ENCODE results near the gene ADGRG6.

ADGRG6 gene

DNA sequence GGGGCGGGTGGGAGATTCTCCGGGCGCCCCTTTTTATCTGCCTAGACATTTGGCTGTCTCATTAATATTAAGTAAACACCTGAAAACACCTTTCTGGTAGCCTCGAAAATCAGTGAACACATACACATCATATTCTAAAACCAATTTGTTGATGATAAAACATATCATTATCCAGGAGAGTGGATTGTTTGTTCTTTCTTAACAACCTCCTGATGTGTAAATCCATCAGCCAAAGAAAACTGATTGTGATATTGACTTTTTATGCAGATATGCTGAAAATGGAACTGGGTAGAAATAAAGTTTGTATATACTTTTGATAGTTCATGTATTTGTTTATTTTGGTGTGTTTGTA lies 75.7 kb downstream of the ADGRG6 start:
- H3K27me3 ChIP-seq (ENCODE audit: insufficient read depth, low read length, poor library complexity, severe bottlenecking), result no peaks in the 10 kb centered on the region
- peaks cover 25% of the 10 kb centered on the region for H3K4me1 ChIP-seq (ENCODE audit: insufficient read depth, low read length, poor library complexity, severe bottlenecking)
- no peaks in the 10 kb centered on the region for H3K9me2 ChIP-seq (replicated peaks; ENCODE audit: low read depth, low read length)
- H4K20me1 ChIP-seq (ENCODE audit: insufficient read depth, low read length, poor library complexity, severe bottlenecking), result no peaks in the 10 kb centered on the region
- H3K79me2 ChIP-seq (ENCODE audit: insufficient read depth, low read length), result no peaks in the 10 kb centered on the region
- H2AFZ ChIP-seq (ENCODE audit: low read length), result no peak overlapping the region
- TF ChIP-seq, protein P1, sequence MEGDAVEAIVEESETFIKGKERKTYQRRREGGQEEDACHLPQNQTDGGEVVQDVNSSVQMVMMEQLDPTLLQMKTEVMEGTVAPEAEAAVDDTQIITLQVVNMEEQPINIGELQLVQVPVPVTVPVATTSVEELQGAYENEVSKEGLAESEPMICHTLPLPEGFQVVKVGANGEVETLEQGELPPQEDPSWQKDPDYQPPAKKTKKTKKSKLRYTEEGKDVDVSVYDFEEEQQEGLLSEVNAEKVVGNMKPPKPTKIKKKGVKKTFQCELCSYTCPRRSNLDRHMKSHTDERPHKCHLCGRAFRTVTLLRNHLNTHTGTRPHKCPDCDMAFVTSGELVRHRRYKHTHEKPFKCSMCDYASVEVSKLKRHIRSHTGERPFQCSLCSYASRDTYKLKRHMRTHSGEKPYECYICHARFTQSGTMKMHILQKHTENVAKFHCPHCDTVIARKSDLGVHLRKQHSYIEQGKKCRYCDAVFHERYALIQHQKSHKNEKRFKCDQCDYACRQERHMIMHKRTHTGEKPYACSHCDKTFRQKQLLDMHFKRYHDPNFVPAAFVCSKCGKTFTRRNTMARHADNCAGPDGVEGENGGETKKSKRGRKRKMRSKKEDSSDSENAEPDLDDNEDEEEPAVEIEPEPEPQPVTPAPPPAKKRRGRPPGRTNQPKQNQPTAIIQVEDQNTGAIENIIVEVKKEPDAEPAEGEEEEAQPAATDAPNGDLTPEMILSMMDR (conservative IDR thresholded peaks at IDR 0.05; ENCODE audit: low read length), result no peak
- TF ChIP-seq EZH2phosphoT487 (IDR thresholded peaks at IDR 0.05; ENCODE audit: borderline replicate concordance), result no peak
- H3K9me3 ChIP-seq (ENCODE audit: insufficient read depth, low read depth, low read length), result no peaks in the 10 kb centered on the region
- H3K9ac ChIP-seq (ENCODE audit: low read depth, low read length, poor library complexity, severe bottlenecking), result no peak overlapping the region
- H3K36me3 ChIP-seq (ENCODE audit: insufficient read depth, low read length), result no peaks in the 10 kb centered on the region
- no peak overlapping the region for H3K4me2 ChIP-seq (ENCODE audit: low read depth, low read length, poor library complexity, severe bottlenecking)
- no peaks in the 10 kb centered on the region for H3F3A ChIP-seq (ENCODE audit: low read depth)
- H3K4me3 ChIP-seq (ENCODE audit: low read length, poor library complexity, severe bottlenecking), result no peak overlapping the region

DNA sequence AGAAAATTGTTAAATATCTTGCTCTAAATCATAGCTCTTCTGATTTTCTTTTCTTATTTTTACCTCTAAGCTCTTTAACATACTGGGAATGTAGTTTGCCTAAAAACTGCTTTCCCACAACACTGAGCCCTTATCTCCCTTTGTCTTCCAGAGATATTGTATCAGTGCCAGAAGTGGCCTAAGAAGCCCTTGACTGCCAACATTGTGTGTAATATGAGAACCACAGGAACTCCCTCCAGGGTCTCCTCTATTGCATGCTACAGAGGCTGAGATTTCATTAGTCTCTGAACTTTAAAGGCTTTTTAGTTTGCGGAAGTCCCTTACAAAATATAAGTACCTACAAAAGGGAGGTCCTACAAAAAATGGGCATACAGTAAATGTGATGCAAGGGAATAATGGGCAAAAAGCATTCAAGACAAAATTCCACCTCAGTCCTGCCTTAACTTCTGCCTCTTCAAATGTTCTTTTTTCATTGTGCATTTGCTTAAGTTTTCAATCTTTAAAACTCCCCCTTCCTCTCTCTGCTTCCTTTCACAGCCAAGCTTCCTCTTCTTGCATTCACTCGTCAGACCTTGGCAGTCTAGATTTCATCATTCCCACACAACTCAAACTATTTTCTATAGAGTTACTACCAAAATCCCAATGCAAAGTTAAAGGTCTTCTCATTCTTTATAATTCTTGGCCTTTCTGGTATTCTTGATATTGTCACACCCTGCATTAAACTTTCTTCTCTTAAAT lies 76.5 kb downstream of the ADGRG6 start:
- no peak overlapping the region for H3K9ac ChIP-seq (ENCODE audit: low read depth, low read length, poor library complexity, severe bottlenecking)

DNA sequence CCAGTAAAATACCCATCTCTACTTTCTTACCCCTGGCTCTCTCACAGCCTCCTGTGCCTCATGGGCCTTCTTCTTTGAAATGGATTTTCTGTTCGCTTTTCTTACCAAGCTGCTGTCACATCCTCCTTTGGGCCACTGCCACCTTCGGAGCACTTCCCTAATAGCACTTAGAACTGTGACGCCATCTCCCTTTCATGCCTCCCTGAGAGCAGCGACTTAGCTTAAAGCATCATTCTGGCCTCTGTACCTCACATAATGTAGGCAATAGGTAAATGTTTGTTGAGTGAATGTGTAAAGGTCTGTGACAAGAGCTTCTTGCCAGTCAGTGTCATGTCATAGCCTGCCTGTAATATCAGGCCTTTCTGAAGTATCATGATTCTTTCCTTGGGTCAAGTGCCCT lies 78.8 kb downstream of the ADGRG6 start:
- no peaks in the 10 kb centered on the region for H3K9me3 ChIP-seq (ENCODE audit: insufficient read depth, low read depth, low read length)
- no peaks in the 10 kb centered on the region for H4K20me1 ChIP-seq (ENCODE audit: insufficient read depth, low read length, poor library complexity, severe bottlenecking)
- no peak overlapping the region for H2AFZ ChIP-seq (ENCODE audit: low read length)
- no peak overlapping the region for H3K4me2 ChIP-seq (ENCODE audit: low read depth, low read length, poor library complexity, severe bottlenecking)
- H3K9ac ChIP-seq (ENCODE audit: low read depth, low read length, poor library complexity, severe bottlenecking), result no peak overlapping the region
- no peak overlapping the region for H3K4me3 ChIP-seq (ENCODE audit: low read length, poor library complexity, severe bottlenecking)
- H3F3A ChIP-seq (ENCODE audit: low read depth), result no peaks in the 10 kb centered on the region
- H3K79me2 ChIP-seq (ENCODE audit: insufficient read depth, low read length), result no peaks in the 10 kb centered on the region
- no peaks in the 10 kb centered on the region for H3K27me3 ChIP-seq (ENCODE audit: insufficient read depth, low read length, poor library complexity, severe bottlenecking)
- TF ChIP-seq, protein P1 (conservative IDR thresholded peaks at IDR 0.05; ENCODE audit: low read length), result no peak
- no peak for TF ChIP-seq EZH2phosphoT487 (IDR thresholded peaks at IDR 0.05; ENCODE audit: borderline replicate concordance)
- no peaks in the 10 kb centered on the region for H3K9me2 ChIP-seq (replicated peaks; ENCODE audit: low read depth, low read length)
- peaks cover 18% of the 10 kb centered on the region for H3K4me1 ChIP-seq (ENCODE audit: insufficient read depth, low read length, poor library complexity, severe bottlenecking)
- H3K36me3 ChIP-seq (ENCODE audit: insufficient read depth, low read length), result no peaks in the 10 kb centered on the region

More for the DNA sequence above, 76.5 kb downstream of the ADGRG6 start:
- Histone ChIP-seq H3K9me3 (ENCODE audit: insufficient read depth, low read depth, low read length) (no peaks in the 10 kb centered on the region), H3F3A (ENCODE audit: low read depth) (no peaks in the 10 kb centered on the region), H2AFZ (ENCODE audit: low read length) (no peak overlapping the region), H3K9me2 (replicated peaks; ENCODE audit: low read depth, low read length) (no peaks in the 10 kb centered on the region), H3K4me2 (ENCODE audit: low read depth, low read length, poor library complexity, severe bottlenecking) (peak overlapping the region; percentile 5), H3K4me1 (ENCODE audit: insufficient read depth, low read length, poor library complexity, severe bottlenecking) (peaks cover 25% of the 10 kb centered on the region), H3K4me3 (ENCODE audit: low read length, poor library complexity, severe bottlenecking) (no peak overlapping the region), H3K27me3 (ENCODE audit: insufficient read depth, low read length, poor library complexity, severe bottlenecking) (no peaks in the 10 kb centered on the region), H4K20me1 (ENCODE audit: insufficient read depth, low read length, poor library complexity, severe bottlenecking) (no peaks in the 10 kb centered on the region), H3K79me2 (ENCODE audit: insufficient read depth, low read length) (no peaks in the 10 kb centered on the region), H3K36me3 (ENCODE audit: insufficient read depth, low read length) (no peaks in the 10 kb centered on the region)
- TF ChIP-seq EZH2phosphoT487 (IDR thresholded peaks at IDR 0.05; ENCODE audit: borderline replicate concordance), result no peak
- TF ChIP-seq, protein P1 (conservative IDR thresholded peaks at IDR 0.05; ENCODE audit: low read length), result no peak
